Measurements from ENCODE around the gene TRIM63. TPM values are rescaled to one million over a fixed set of nuclear protein-coding genes. Genes with fewer than 3 reads are reported as not detected.

The TRIM63 gene
- total and polyA plus RNA-seq, 2 donors (not counting 1 experiment from before 2014, with no cell fraction given): not detected

- Histone ChIP-seq H3K9ac (ENCODE audit: insufficient read depth, low read length) (no peak overlapping the region), H3K79me2 (ENCODE audit: control insufficient read depth, insufficient read depth, low read length) (no peaks in the 10 kb centered on the region), H3K9me3 (ENCODE audit: control insufficient read depth, insufficient read depth, low read depth, low read length) (no peaks in the 10 kb centered on the region), H4K20me1 (ENCODE audit: control insufficient read depth, extremely low read depth, insufficient read depth, low read length) (no peaks in the 10 kb centered on the region), H3K27ac (ENCODE audit: insufficient read depth, low read length) (no peak overlapping the region), H2AFZ (ENCODE audit: low read length) (no peak overlapping the region), H3K4me1 (ENCODE audit: control insufficient read depth, extremely low read depth, insufficient read depth, low read length) (peaks cover 2% of the 10 kb centered on the region), H3K4me3 (replicated peaks in 1 of 4; ENCODE audit: control extremely low read depth in 1 of 4, insufficient read depth in 1 of 4, low read depth in 3 of 4, low read length in 4 of 4) (no peak overlapping the region), H3K27me3 (ENCODE audit: control insufficient read depth, insufficient read depth, low read length) (peaks cover 9% of the 10 kb centered on the region), H3K36me3 (ENCODE audit: control insufficient read depth, insufficient read depth, low read length) (no peaks in the 10 kb centered on the region), H3K4me2 (ENCODE audit: extremely low read depth, insufficient read depth, low read length) (no peak overlapping the region)
- TF ChIP-seq EZH2 (IDR thresholded peaks at IDR 0.05; ENCODE audit: low read length, missing control alignments): no peak
- TF ChIP-seq, protein P1, sequence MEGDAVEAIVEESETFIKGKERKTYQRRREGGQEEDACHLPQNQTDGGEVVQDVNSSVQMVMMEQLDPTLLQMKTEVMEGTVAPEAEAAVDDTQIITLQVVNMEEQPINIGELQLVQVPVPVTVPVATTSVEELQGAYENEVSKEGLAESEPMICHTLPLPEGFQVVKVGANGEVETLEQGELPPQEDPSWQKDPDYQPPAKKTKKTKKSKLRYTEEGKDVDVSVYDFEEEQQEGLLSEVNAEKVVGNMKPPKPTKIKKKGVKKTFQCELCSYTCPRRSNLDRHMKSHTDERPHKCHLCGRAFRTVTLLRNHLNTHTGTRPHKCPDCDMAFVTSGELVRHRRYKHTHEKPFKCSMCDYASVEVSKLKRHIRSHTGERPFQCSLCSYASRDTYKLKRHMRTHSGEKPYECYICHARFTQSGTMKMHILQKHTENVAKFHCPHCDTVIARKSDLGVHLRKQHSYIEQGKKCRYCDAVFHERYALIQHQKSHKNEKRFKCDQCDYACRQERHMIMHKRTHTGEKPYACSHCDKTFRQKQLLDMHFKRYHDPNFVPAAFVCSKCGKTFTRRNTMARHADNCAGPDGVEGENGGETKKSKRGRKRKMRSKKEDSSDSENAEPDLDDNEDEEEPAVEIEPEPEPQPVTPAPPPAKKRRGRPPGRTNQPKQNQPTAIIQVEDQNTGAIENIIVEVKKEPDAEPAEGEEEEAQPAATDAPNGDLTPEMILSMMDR (conservative IDR thresholded peaks at IDR 0.05 in 1 of 2, IDR thresholded peaks at IDR 0.05 in 1 of 2; ENCODE audit: low read depth in 1 of 2, low read length in 2 of 2): no peak
- DNase-seq (ENCODE audit: low read depth in 2 of 2): no peak
Measured at GRCh38 chr1:26098602-26099001, 31.2 kb upstream of the TRIM63 start.

- peak in 1 of 2 donors; percentile 80 for DNase-seq (ENCODE audit: low read depth in 2 of 2)
- H3K4me3 ChIP-seq (replicated peaks in 1 of 4; ENCODE audit: control extremely low read depth in 1 of 4, insufficient read depth in 1 of 4, low read depth in 3 of 4, low read length in 4 of 4): no peak overlapping the region
- no peak overlapping the region for H3K4me2 ChIP-seq (ENCODE audit: extremely low read depth, insufficient read depth, low read length)
- no peak overlapping the region for H2AFZ ChIP-seq (ENCODE audit: low read length)
- H3K27ac ChIP-seq (ENCODE audit: insufficient read depth, low read length): no peak overlapping the region
- H3K4me1 ChIP-seq (ENCODE audit: control insufficient read depth, extremely low read depth, insufficient read depth, low read length): peaks cover 2% of the 10 kb centered on the region
- peaks cover 10% of the 10 kb centered on the region for H3K27me3 ChIP-seq (ENCODE audit: control insufficient read depth, insufficient read depth, low read length)
- no peaks in the 10 kb centered on the region for H3K36me3 ChIP-seq (ENCODE audit: control insufficient read depth, insufficient read depth, low read length)
- H3K79me2 ChIP-seq (ENCODE audit: control insufficient read depth, insufficient read depth, low read length): no peaks in the 10 kb centered on the region
- no peaks in the 10 kb centered on the region for H3K9me3 ChIP-seq (ENCODE audit: control insufficient read depth, insufficient read depth, low read depth, low read length)
- H3K9ac ChIP-seq (ENCODE audit: insufficient read depth, low read length): no peak overlapping the region
- H4K20me1 ChIP-seq (ENCODE audit: control insufficient read depth, extremely low read depth, insufficient read depth, low read length): no peaks in the 10 kb centered on the region
- TF ChIP-seq, protein P1 (conservative IDR thresholded peaks at IDR 0.05 in 1 of 2, IDR thresholded peaks at IDR 0.05 in 1 of 2; ENCODE audit: low read depth in 1 of 2, low read length in 2 of 2): no peak
- TF ChIP-seq EZH2 (IDR thresholded peaks at IDR 0.05; ENCODE audit: low read length, missing control alignments): no peak
Measured at GRCh38 chr1:26097696-26098095, 30.3 kb upstream of the TRIM63 start.

GRCh38 chr1:26096471-26096870 is 29.0 kb upstream of the TRIM63 start:
- Histone ChIP-seq H3K4me1 (ENCODE audit: control insufficient read depth, extremely low read depth, insufficient read depth, low read length) (peaks cover 2% of the 10 kb centered on the region), H2AFZ (ENCODE audit: low read length) (no peak overlapping the region), H3K27me3 (ENCODE audit: control insufficient read depth, insufficient read depth, low read length) (peaks cover 14% of the 10 kb centered on the region), H3K27ac (ENCODE audit: insufficient read depth, low read length) (no peak overlapping the region), H3K4me2 (ENCODE audit: extremely low read depth, insufficient read depth, low read length) (no peak overlapping the region), H3K9ac (ENCODE audit: insufficient read depth, low read length) (no peak overlapping the region), H3K36me3 (ENCODE audit: control insufficient read depth, insufficient read depth, low read length) (no peaks in the 10 kb centered on the region), H3K4me3 (replicated peaks in 1 of 4; ENCODE audit: control extremely low read depth in 1 of 4, insufficient read depth in 1 of 4, low read depth in 3 of 4, low read length in 4 of 4) (no peak overlapping the region), H3K79me2 (ENCODE audit: control insufficient read depth, insufficient read depth, low read length) (no peaks in the 10 kb centered on the region), H4K20me1 (ENCODE audit: control insufficient read depth, extremely low read depth, insufficient read depth, low read length) (no peaks in the 10 kb centered on the region), H3K9me3 (ENCODE audit: control insufficient read depth, insufficient read depth, low read depth, low read length) (no peaks in the 10 kb centered on the region)
- DNase-seq (ENCODE audit: low read depth in 2 of 2): no peak
- TF ChIP-seq EZH2 (IDR thresholded peaks at IDR 0.05; ENCODE audit: low read length, missing control alignments): no peak
- TF ChIP-seq, protein P1 (conservative IDR thresholded peaks at IDR 0.05 in 1 of 2, IDR thresholded peaks at IDR 0.05 in 1 of 2; ENCODE audit: low read depth in 1 of 2, low read length in 2 of 2): no peak
